AG08396 (cell line): ENCODE measurements around the gene UBE2J2.

Experiments used
- DNase-seq: peaks from one replicate; pipeline ENCODE4 v3.0.0; 2012; ENCODE audit warnings: low spot score, mixed read lengths

The UBE2J2 gene

DNA sequence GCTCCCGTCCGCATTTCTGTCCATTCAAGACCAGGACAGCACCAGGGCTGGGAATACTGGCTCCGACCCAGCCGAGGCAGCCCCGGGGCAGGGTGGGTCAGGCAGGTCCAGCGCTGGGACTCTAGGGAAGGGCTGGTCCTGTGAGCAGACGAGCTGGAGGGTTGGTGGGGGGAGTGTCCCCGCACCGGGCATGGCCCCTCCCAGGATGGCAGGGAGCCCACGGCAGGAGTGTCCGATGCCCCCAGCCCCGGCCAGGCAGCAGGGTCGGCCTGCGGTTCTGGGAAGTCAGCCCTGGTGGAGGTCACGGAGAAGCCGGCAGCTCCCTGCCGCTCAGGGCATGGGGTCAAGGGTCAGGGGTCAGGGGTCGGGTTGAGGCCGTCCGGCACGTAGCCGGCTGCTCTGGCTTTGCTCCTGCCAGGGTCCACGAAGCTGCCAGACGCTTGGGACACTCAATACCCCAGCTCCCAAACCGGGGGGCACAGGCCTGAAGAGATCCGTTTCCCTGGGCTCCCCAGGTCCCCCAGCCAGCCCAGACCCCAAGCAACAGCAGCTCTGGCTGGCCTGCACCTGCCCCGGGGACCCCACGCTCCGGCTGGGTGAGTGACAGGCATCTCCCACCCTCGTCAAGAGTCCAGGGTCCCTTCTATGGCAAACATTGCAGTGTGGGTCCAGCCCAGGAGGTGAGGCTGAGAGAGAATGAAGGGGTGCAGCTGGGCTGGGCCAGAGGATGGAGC is 33.9 kb downstream of the UBE2J2 start:
- DNase-seq: no peak

DNA sequence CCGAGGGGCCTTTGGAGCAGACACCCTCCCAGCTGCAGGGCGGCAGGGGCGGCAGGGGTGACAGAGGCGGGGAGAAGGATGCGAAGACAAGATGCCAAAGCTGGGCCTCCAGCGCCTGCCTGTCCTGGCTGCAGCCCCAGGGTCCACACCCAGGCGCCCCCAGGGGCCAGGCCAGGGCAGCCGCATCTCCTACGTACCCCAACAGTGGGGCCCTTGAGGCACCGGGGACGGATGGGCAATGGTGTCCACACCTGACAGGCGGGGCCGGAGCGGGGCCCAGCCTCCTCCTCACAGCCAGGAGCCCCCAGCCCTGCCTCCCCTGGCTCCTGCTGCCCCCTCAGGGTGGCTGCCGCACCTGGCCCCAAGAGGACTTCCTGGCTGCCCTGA is 34.4 kb downstream of the UBE2J2 start:
- DNase-seq: no peak

GRCh38 chr1:1238702-1239178 is 34.9 kb downstream of the UBE2J2 start:
- no peak for DNase-seq

GRCh38 chr1:1237874-1238701 is 35.6 kb downstream of the UBE2J2 start:
- no peak for DNase-seq

- DNase-seq: no peak
Observed at GRCh38 chr1:1236945-1237873, 36.4 kb downstream of the UBE2J2 start.

- no peak for DNase-seq
Observed at GRCh38 chr1:1236176-1236763, 37.4 kb downstream of the UBE2J2 start.

- no peak for DNase-seq
Observed at GRCh38 chr1:1235016-1235744, 38.5 kb downstream of the UBE2J2 start.

- DNase-seq: no peak
Observed at GRCh38 chr1:1234180-1234808, 39.4 kb downstream of the UBE2J2 start.

DNA sequence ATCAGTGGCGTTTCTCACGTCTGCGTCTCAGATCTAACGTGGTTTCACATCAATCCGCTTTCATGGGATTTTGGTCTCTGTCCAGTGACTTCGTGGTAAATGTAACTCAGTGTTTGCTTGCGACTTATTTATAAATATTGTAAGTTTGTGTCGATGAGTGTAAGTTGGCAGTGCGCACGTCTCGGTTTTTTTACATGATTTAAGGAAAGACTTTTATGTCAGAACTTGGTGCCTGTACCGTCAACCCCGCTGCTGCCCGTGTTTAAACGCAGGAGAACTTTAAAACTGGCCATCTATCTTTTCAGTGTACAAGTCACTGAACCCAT is 40.1 kb downstream of the UBE2J2 start:
- no peak for DNase-seq

DNA sequence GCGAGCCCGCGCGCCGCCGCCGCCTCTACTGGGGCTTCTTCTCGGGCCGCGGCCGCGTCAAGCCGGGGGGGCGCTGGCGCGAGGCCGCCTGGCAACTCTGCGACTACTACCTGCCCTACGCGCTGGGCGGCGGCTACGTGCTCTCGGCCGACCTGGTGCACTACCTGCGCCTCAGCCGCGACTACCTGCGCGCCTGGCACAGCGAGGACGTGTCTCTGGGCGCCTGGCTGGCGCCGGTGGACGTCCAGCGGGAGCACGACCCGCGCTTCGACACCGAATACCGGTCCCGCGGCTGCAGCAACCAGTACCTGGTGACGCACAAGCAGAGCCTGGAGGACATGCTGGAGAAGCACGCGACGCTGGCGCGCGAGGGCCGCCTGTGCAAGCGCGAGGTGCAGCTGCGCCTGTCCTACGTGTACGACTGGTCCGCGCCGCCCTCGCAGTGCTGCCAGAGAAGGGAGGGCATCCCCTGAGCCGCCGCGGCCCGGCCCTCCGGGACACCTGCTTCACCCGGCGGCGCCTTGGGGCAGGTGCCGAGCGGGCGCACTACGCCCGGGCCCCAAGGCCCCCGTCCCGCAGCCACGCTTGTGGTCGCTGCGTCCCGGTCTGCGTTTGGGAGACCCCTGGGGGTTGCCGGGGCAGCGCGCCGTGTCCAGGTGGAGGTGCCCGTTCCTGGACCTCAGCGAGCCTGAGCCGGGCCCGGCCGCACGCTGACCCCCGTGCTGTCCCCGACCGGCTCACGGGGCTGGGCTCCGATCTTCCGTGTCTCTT is 40.7 kb downstream of the UBE2J2 start:
- no peak for DNase-seq

DNA sequence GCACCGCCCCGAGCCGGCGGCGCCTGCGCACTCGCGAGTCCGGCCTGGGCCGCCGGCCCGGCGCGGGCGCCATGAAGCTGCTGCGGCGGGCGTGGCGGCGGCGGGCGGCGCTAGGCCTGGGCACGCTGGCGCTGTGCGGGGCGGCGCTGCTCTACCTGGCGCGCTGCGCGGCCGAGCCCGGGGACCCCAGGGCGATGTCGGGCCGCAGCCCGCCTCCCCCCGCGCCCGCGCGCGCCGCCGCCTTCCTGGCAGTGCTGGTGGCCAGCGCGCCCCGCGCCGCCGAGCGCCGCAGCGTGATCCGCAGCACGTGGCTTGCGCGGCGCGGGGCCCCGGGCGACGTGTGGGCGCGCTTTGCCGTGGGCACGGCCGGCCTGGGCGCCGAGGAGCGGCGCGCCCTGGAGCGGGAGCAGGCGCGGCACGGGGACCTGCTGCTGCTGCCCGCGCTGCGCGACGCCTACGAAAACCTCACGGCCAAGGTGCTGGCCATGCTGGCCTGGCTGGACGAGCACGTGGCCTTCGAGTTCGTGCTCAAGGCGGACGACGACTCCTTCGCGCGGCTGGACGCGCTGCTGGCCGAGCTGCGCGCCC is 41.4 kb downstream of the UBE2J2 start, which contains the start of gene B3GALT6:
B3GALT6 (plus strand) TSS at position 30 of the 588 bp plus-strand sequence; CDS start at position 72, 42 bp downstream.
- DNase-seq: no peak

DNA sequence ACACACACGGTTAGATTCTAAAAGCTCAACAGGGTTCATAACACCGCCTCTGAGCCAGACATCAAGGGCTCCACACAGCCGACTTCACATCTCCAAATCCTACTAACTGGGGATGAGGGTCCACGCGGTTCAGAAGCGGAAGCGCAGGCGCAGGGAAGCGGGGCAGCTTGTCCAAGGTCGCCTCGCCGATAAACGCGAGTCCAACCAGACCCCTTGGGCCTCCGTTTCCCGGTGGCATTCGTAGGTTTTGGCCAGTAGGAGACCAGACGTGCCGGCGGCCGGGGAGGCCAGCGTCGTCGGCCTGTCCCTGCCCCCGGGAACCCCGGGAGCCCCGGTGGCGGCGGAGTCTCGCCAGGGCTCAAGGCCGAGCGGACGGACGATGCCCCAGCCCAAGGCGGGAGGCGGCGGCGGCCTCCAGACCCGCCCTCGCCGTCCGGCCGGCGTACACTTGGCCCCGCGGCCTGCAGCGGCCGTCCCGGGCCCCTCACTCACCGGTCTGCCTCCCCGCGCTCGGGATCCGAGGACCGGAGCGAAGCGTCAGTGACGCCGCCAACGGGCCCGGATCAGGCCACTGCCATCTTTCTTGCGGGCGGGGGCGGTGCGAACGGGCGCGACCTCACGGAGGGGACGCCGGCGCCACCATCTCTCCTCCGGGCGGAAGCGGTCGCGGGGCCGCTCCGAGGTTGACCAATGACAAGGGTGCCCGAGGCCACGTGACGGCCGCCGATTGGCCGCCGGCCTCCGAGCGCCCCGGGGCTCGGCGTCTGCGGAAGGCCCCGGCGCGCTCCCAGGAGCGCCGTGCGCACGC is 42.0 kb downstream of the UBE2J2 start, which contains the start of gene SDF4:
SDF4 (minus strand) TSS at position 602 of the 808 bp plus-strand sequence. CDS start 3,229 bp downstream, outside the sequence.
- DNase-seq: peak; percentile 100

GRCh38 chr1:1230656-1231399 is 42.8 kb downstream of the UBE2J2 start:
- DNase-seq: peak; percentile 92

- DNase-seq: no peak
Observed at GRCh38 chr1:1229770-1230169, 43.9 kb downstream of the UBE2J2 start.

- DNase-seq: no peak
Observed at GRCh38 chr1:1228596-1229321, 44.9 kb downstream of the UBE2J2 start.

GRCh38 chr1:1228187-1228586 is 45.5 kb downstream of the UBE2J2 start:
- DNase-seq: no peak

DNA sequence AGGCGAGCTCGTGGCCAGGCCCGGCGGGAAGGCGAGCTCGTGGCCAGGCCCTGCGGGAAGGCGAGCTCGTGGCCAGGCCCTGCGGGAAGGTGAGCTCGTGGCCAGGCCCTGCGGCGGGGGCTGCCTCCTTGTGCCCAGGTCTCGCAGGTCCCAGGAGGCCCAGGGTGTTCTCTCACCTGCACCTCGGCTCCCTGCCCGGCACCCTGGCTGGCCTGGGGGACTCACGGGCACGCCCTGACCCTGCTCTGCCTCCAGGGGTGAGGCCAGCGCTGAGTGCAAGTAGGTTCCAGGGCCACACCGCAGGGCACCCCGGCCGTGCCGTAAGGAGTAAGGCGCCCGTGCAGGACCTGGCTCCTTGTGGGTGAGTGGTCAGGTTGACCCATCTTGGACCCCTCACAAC is 46.3 kb downstream of the UBE2J2 start:
- no peak for DNase-seq
